H9 (cell line): ENCODE results near the gene GBGT1. TPM values are rescaled to one million over a fixed set of nuclear protein-coding genes. Genes with fewer than 3 reads are reported as not detected.

ENCODE experiments used
- DNase-seq: peaks from one replicate; pipeline ENCODE4 v3.0.0-alpha.2; 2017
- H2AFZ ChIP-seq: one replicate; pipeline ENCODE4 v1.6.1; 2013; ENCODE audit warnings: mild to moderate bottlenecking, low read length, control low read depth, moderate library complexity
- H2AK5ac ChIP-seq: 2 replicates; pipeline ENCODE4 v1.6.1; 2013; ENCODE audit warnings: low read length, control low read depth, mixed read lengths; ENCODE audit not compliant: insufficient read length
- H2BK120ac ChIP-seq: one replicate; pipeline ENCODE4 v1.6.1; 2013; ENCODE audit warnings: low read depth, mild to moderate bottlenecking, low read length, control low read depth, inconsistent platforms; ENCODE audit not compliant: poor library complexity, severe bottlenecking
- H2BK12ac ChIP-seq: 2 replicates; pipeline ENCODE4 v1.6.1; 2013; ENCODE audit warnings: low read length, control low read depth, mixed read lengths, low read depth; ENCODE audit not compliant: insufficient read length
- H2BK15ac ChIP-seq: 2 replicates; pipeline ENCODE4 v1.6.1; 2013; ENCODE audit warnings: low read depth, low read length, control low read depth
- H2BK20ac ChIP-seq: one replicate; pipeline ENCODE4 v1.6.1; 2013; ENCODE audit warnings: low read depth, mild to moderate bottlenecking, low read length, control low read depth, inconsistent platforms; ENCODE audit not compliant: poor library complexity, severe bottlenecking
- H2BK5ac ChIP-seq: 2 replicates; pipeline ENCODE4 v1.6.1; 2013; ENCODE audit warnings: low read length, control low read depth, mixed read lengths; ENCODE audit not compliant: insufficient read length
- H3K14ac ChIP-seq: 2 replicates; pipeline ENCODE4 v1.6.1; 2013; ENCODE audit warnings: low read length, control low read depth; ENCODE audit not compliant: insufficient read depth
- H3K18ac ChIP-seq: 2 replicates; pipeline ENCODE4 v1.6.1; 2013; ENCODE audit warnings: low read depth, mild to moderate bottlenecking, mixed read lengths, low read length, control low read depth; ENCODE audit not compliant: insufficient read length
- H3K23ac ChIP-seq: 2 replicates; pipeline ENCODE4 v1.6.1; 2013; ENCODE audit warnings: low read length, control low read depth, mixed read lengths, low read depth; ENCODE audit not compliant: insufficient read length
- H3K23me2 ChIP-seq: 2 replicates; pipeline ENCODE4 v1.6.1; 2013; ENCODE audit warnings: low read depth, mild to moderate bottlenecking, mixed read lengths, low read length, control low read depth; ENCODE audit not compliant: insufficient read length, poor library complexity, severe bottlenecking
- H3K27ac ChIP-seq: 2 replicates; pipeline ENCODE4 v1.5.1; 2013; ENCODE audit warnings: low read length, control low read depth, mixed read lengths, low read depth; ENCODE audit not compliant: insufficient read length
- H3K27me3 ChIP-seq: 2 replicates; pipeline ENCODE4 v1.6.1; 2013; ENCODE audit warnings: low read length, control low read depth, inconsistent platforms; ENCODE audit not compliant: insufficient read depth
- H3K4ac ChIP-seq: 2 replicates; pipeline ENCODE4 v1.6.1; 2013; ENCODE audit warnings: low read depth, mild to moderate bottlenecking, control low read depth, inconsistent platforms, low read length, moderate library complexity
- H3K4me1 ChIP-seq: 2 replicates; pipeline ENCODE4 v1.6.1; 2013; ENCODE audit warnings: low read length, control low read depth, inconsistent platforms; ENCODE audit not compliant: insufficient read depth
- H3K4me2 ChIP-seq: 2 replicates; pipeline ENCODE4 v1.6.1; 2013; ENCODE audit warnings: low read length, control low read depth, mixed read lengths; ENCODE audit not compliant: insufficient read length, insufficient read depth
- H3K56ac ChIP-seq: 2 replicates; pipeline ENCODE4 v1.6.1; 2013; ENCODE audit warnings: low read depth, mild to moderate bottlenecking, mixed read lengths, low read length, control low read depth; ENCODE audit not compliant: insufficient read length
- H3K79me1 ChIP-seq: 2 replicates; pipeline ENCODE4 v1.6.1; 2013; ENCODE audit warnings: low read depth, mild to moderate bottlenecking, moderate library complexity, low read length, control low read depth, inconsistent platforms; ENCODE audit not compliant: insufficient read depth, poor library complexity, severe bottlenecking
- H3K79me2 ChIP-seq: 2 replicates; pipeline ENCODE4 v1.6.1; 2013; ENCODE audit warnings: low read length, control low read depth, inconsistent platforms; ENCODE audit not compliant: insufficient read depth
- H3K9ac ChIP-seq: 2 replicates; pipeline ENCODE4 v1.6.1; 2013; ENCODE audit warnings: low read length, control low read depth, mixed read lengths; ENCODE audit not compliant: insufficient read length; ENCODE audit errors: extremely low read depth
- H3K9me3 ChIP-seq: one replicate; pipeline ENCODE4 v1.6.1; 2013; ENCODE audit warnings: low read depth, low read length, inconsistent platforms; ENCODE audit not compliant: control insufficient read depth
- H3T11ph ChIP-seq: one replicate; pipeline ENCODE4 v1.6.1; 2013; ENCODE audit warnings: mild to moderate bottlenecking, low read length, control low read depth, inconsistent platforms
- H4K20me1 ChIP-seq: one replicate; pipeline ENCODE4 v1.6.1; 2013; ENCODE audit not compliant: control insufficient read depth, insufficient read length, insufficient read depth
- H4K5ac ChIP-seq: 2 replicates; pipeline ENCODE4 v1.6.1; 2013; ENCODE audit warnings: low read depth, mild to moderate bottlenecking, mixed read lengths, low read length, control low read depth; ENCODE audit not compliant: insufficient read length
- H4K8ac ChIP-seq: replicated peaks from 2 replicates; pipeline ENCODE4 v1.6.1; 2013; ENCODE audit warnings: low read length, control low read depth, mixed read lengths, low read depth; ENCODE audit not compliant: insufficient read length
- H4K91ac ChIP-seq: 2 replicates; pipeline ENCODE4 v1.6.1; 2013; ENCODE audit warnings: low read depth, mild to moderate bottlenecking, moderate library complexity, mixed read lengths, low read length, control low read depth; ENCODE audit not compliant: insufficient read length
- H3K27ac Mint-ChIP-seq, 3 experiments: 2 replicates in 2 of 3; 3 replicates in 1 of 3; pipeline ENCODE4 v1.8.0; 2020 to 2021; ENCODE audit warnings: mixed read lengths in 3 of 3, mild to moderate bottlenecking in 1 of 3, moderate library complexity in 1 of 3
- H3K27me3 Mint-ChIP-seq: 2 replicates; pipeline ENCODE4 v1.8.0; 2021; ENCODE audit warnings: low read depth, mild to moderate bottlenecking, moderate library complexity, mixed read lengths
- H3K36me3 Mint-ChIP-seq, 3 experiments: 2 replicates in 2 of 3; 3 replicates in 1 of 3; pipeline ENCODE4 v1.8.0; 2020 to 2021; ENCODE audit warnings: low read depth in 3 of 3, mixed read lengths in 3 of 3; ENCODE audit not compliant: insufficient read depth in 1 of 3
- H3K4me1 Mint-ChIP-seq, 2 experiments: 2 replicates each; pipeline ENCODE4 v1.8.0; 2020; ENCODE audit warnings: mixed read lengths in 2 of 2
- H3K4me3 Mint-ChIP-seq, 2 experiments: 2 replicates in 1 of 2; 3 replicates in 1 of 2; pipeline ENCODE4 v1.8.0; 2020 to 2021; ENCODE audit warnings: mild to moderate bottlenecking in 2 of 2, mixed read lengths in 2 of 2, moderate library complexity in 1 of 2
- H3K9me3 Mint-ChIP-seq, 2 experiments: 2 replicates in 1 of 2; 3 replicates in 1 of 2; pipeline ENCODE4 v1.8.0; 2020; ENCODE audit warnings: mild to moderate bottlenecking in 2 of 2, mixed read lengths in 2 of 2, moderate library complexity in 1 of 2
- CTCF ChIP-seq: fragments of 200-600 bp; sonication (generic); conservative IDR thresholded peaks from 3 replicates; pipeline ENCODE4 v1.8.0; 2021; ENCODE audit warnings: antibody characterized with exemption, mild to moderate bottlenecking
- WGBS: extraction: QIAGEN DNeasy Blood & Tissue Kit; methylation state at CpG from one replicate; pipeline ENCODE4 v1.1.7; 2013; ENCODE audit warnings: missing lambda C conversion rate, low lambda C conversion rate, mixed read lengths; ENCODE audit not compliant: insufficient read length; ENCODE audit errors: extremely low coverage; 5-methylcytosine and 5-hydroxymethylcytosine counted together
- total RNA-seq: library from RNA; stranded (reverse); gene quantifications from 2 replicates; pipeline ENCODE4 v1.2.1, GENCODE V29; 2021

The GBGT1 gene
- total RNA-seq, 1 experiment from 2014 or later = 9.3 TPM

GRCh38 chr9:133112663-133113026, 51.1 kb downstream of the GBGT1 start:
- H3K23ac ChIP-seq = no peak overlapping the region
- no peak overlapping the region for H3K14ac ChIP-seq
- no CpG with 5 or more reads among the region's 7 CpGs for WGBS
- H2BK120ac ChIP-seq = no peak overlapping the region
- no peak overlapping the region for H2BK12ac ChIP-seq
- H3K18ac ChIP-seq = no peak overlapping the region
- H3K79me2 ChIP-seq = no peaks in the 10 kb centered on the region
- Mint-ChIP-seq H3K4me1 (peaks cover 2 to 9% of the 10 kb centered on the region in 2 experiments; a peak in 3 of 4 replicates), H3K27ac (no peak overlapping the region), H3K9me3 (no peaks in the 10 kb centered on the region), H3K36me3 (peaks cover 5 to 19% (median 17%) of the 10 kb centered on the region in 3 experiments; a peak in 6 of 7 replicates), H3K4me3 (no peak overlapping the region), H3K27me3 (peaks cover 3% of the 10 kb centered on the region)
- no peak for TF ChIP-seq CTCF
- H2BK20ac ChIP-seq = no peak overlapping the region
- no peak overlapping the region for H3K4me2 ChIP-seq
- no peak overlapping the region for H4K8ac ChIP-seq
- no peak overlapping the region for H2BK5ac ChIP-seq
- no peak overlapping the region for H3K4ac ChIP-seq
- H3K56ac ChIP-seq = no peak overlapping the region
- H4K91ac ChIP-seq = no peak overlapping the region
- no peak overlapping the region for H4K5ac ChIP-seq
- no peak overlapping the region for H2AK5ac ChIP-seq
- H2BK15ac ChIP-seq = no peak overlapping the region
- no peak overlapping the region for H3K27ac ChIP-seq
- H3T11ph ChIP-seq = no peak overlapping the region
- H3K4me1 ChIP-seq = no peaks in the 10 kb centered on the region
- H2AFZ ChIP-seq = no peak overlapping the region
- no peaks in the 10 kb centered on the region for H4K20me1 ChIP-seq
- H3K9ac ChIP-seq = no peak overlapping the region
- H3K27me3 ChIP-seq = no peaks in the 10 kb centered on the region
- H3K9me3 ChIP-seq = no peaks in the 10 kb centered on the region
- H3K79me1 ChIP-seq = no peaks in the 10 kb centered on the region
- no peaks in the 10 kb centered on the region for H3K23me2 ChIP-seq
- DNase-seq = no peak
